ENCODE measurements around the gene FGL2. TPM values are rescaled to one million over a fixed set of nuclear protein-coding genes. Genes with fewer than 3 reads are reported as not detected.
"Not testable (repeated sequence)": the region's sequence is repeated elsewhere in the genome, so short reads cannot be mapped to it uniquely, and the experiment has no call there.

Gene FGL2
- total RNA-seq, 1 experiment from 2014 or later: not detected

- not testable (repeated sequence) for DNase-seq (ENCODE audit: low read depth)
Measured at GRCh38 chr7:77157034-77157433, 42.6 kb downstream of the FGL2 start.

DNA sequence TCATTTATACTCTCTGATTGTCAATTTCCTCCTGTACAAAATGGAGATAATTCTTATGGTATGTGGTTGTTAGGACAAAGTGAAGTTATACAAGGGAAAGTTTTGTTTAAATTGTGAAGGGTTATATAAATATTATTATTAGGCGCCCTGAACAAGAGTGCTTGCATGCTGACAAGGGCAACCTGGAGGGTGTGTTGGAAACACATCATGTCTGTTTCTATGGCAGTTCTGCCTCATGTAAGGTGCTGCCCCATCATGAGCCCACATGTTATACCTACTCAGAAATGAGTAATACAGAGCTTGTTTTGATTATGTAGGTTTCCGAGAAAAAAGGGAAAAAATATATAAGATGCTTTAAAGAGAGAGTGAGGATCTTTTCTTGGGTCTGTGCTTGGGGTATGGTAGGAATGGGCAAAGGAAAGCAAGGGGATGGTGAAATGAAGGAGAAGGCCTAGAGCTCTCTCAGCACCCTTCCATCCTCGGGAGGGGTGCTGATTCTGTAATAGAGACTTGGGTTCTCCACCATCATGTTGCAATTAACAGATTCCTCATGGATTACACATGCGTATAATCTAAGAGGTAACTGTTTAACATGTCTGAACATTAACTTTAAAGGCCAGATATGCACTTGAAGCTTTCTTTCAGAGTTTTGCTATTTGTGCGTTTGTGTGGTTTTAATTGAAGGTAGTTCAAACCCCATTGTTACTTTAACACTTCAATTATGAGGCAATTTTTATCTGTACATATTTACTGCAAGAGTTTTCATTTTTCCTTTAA lies 43.8 kb downstream of the FGL2 start:
- not testable (repeated sequence) for DNase-seq (ENCODE audit: low read depth)

GRCh38 chr7:77154917-77155464 lies 44.6 kb downstream of the FGL2 start:
- DNase-seq (ENCODE audit: low read depth): not testable (repeated sequence)

DNA sequence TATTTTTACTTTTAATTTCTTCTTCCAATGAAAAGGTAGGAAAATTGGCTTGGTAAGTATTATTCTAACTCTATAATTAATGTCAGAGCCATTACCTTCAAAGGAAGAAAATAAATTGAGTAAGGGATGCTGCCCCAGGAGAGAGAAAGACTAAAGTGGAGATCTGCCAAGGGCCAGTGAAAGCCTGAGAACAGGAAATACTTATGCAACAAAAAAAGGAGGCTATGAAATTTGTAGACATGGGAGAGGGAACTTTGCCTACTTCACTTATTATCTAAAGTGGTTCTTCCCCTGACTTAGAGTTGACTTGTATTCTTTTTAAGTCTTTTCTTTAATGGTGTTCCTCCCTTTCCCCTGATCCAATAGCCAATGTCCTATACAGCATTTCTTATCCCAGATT lies 47.4 kb downstream of the FGL2 start:
- DNase-seq (ENCODE audit: low read depth): not testable (repeated sequence)

Other genes with a start within 250 kb of the FGL2 start
- not detected in 2 replicates for gene SPDYE17, start 167.5 kb downstream of the FGL2 start, total RNA-seq (2014; rRNA removed; shearing (Covaris generic))
- gene SPDYE18, start 137.3 kb downstream of the FGL2 start, total RNA-seq (2014; rRNA removed; shearing (Covaris generic)): 0.59 TPM in 1 of 2 replicates, not detected in the other
- gene CCDC146, start 77.2 kb downstream of the FGL2 start, total RNA-seq (2014; rRNA removed; shearing (Covaris generic)): 0.68 and 0.72 TPM in 2 replicates
- 4.3 and 7.4 TPM in 2 replicates for gene GSAP, start 216.5 kb upstream of the FGL2 start, total RNA-seq (2014; rRNA removed; shearing (Covaris generic))